ENCODE measurements around the gene SH2D5.

GRCh38 chr1:20701847-20702246, 30.7 kb downstream of the SH2D5 start:
- TF ChIP-seq SRF (IDR thresholded peaks at IDR 0.05; ENCODE audit: low read depth) (no peak), EZH2 (IDR thresholded peaks at IDR 0.05) (no peak), POLR2AphosphoS5 (IDR thresholded peaks at IDR 0.05; ENCODE audit: low read depth, low read length) (no peak), RAD21 (IDR thresholded peaks at IDR 0.05; ENCODE audit: low read depth) (no peak), MAX (IDR thresholded peaks at IDR 0.05) (no peak), YY1 (IDR thresholded peaks at IDR 0.05; ENCODE audit: extremely low read depth, insufficient replicate concordance, low read depth, low read length) (no peak), SP1 (IDR thresholded peaks at IDR 0.05; ENCODE audit: low read depth) (no peak), POLR2A (IDR thresholded peaks at IDR 0.05; ENCODE audit: borderline replicate concordance, extremely low read depth, insufficient read depth, insufficient read length) (no peak), EZH2phosphoT487 (IDR thresholded peaks at IDR 0.05; ENCODE audit: borderline replicate concordance) (no peak), ATF3 (IDR thresholded peaks at IDR 0.05) (no peak), REST (IDR thresholded peaks at IDR 0.05; ENCODE audit: low read depth) (no peak)
- TF ChIP-seq, protein P1, sequence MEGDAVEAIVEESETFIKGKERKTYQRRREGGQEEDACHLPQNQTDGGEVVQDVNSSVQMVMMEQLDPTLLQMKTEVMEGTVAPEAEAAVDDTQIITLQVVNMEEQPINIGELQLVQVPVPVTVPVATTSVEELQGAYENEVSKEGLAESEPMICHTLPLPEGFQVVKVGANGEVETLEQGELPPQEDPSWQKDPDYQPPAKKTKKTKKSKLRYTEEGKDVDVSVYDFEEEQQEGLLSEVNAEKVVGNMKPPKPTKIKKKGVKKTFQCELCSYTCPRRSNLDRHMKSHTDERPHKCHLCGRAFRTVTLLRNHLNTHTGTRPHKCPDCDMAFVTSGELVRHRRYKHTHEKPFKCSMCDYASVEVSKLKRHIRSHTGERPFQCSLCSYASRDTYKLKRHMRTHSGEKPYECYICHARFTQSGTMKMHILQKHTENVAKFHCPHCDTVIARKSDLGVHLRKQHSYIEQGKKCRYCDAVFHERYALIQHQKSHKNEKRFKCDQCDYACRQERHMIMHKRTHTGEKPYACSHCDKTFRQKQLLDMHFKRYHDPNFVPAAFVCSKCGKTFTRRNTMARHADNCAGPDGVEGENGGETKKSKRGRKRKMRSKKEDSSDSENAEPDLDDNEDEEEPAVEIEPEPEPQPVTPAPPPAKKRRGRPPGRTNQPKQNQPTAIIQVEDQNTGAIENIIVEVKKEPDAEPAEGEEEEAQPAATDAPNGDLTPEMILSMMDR (IDR thresholded peaks at IDR 0.05 in 2 of 3, conservative IDR thresholded peaks at IDR 0.05 in 1 of 3; ENCODE audit: borderline replicate concordance in 1 of 3, insufficient read depth in 1 of 3, low read depth in 2 of 3, low read length in 2 of 3): no peak
